Measurements from ENCODE around the gene SPATA6. TPM values are rescaled to one million over a fixed set of nuclear protein-coding genes. Genes with fewer than 3 reads are reported as not detected.
"Not testable (repeated sequence)": the region's sequence is repeated elsewhere in the genome, so short reads cannot be mapped to it uniquely, and the experiment has no call there.

SPATA6 gene
- total and polyA plus RNA-seq, 2 donors (not counting 1 experiment from before 2014, with no cell fraction given) = 6.8 to 8.9 TPM

GRCh38 chr1:48442864-48443619 lies 29.0 kb downstream of the SPATA6 start:
- DNase-seq (ENCODE audit: low read depth in 2 of 2) = no peak
- Histone ChIP-seq H3K36me3 (ENCODE audit: control insufficient read depth, insufficient read depth, low read length) (no peaks in the 10 kb centered on the region), H2AFZ (ENCODE audit: low read length) (no peak overlapping the region), H3K9me3 (ENCODE audit: control insufficient read depth, insufficient read depth, low read depth, low read length) (no peaks in the 10 kb centered on the region), H3K9ac (ENCODE audit: insufficient read depth, low read length) (no peak overlapping the region), H3K27me3 (ENCODE audit: control insufficient read depth, insufficient read depth, low read length) (no peaks in the 10 kb centered on the region), H3K27ac (ENCODE audit: insufficient read depth, low read length) (no peak overlapping the region), H3K4me3 (replicated peaks in 1 of 4; ENCODE audit: control extremely low read depth in 1 of 4, insufficient read depth in 1 of 4, low read depth in 3 of 4, low read length in 4 of 4) (no peak overlapping the region), H3K4me2 (ENCODE audit: extremely low read depth, insufficient read depth, low read length) (no peak overlapping the region), H4K20me1 (ENCODE audit: control insufficient read depth, extremely low read depth, insufficient read depth, low read length) (no peaks in the 10 kb centered on the region), H3K79me2 (ENCODE audit: control insufficient read depth, insufficient read depth, low read length) (no peaks in the 10 kb centered on the region), H3K4me1 (ENCODE audit: control insufficient read depth, extremely low read depth, insufficient read depth, low read length) (no peaks in the 10 kb centered on the region)
- TF ChIP-seq EZH2 (IDR thresholded peaks at IDR 0.05; ENCODE audit: low read length, missing control alignments) (no peak), CTCF (conservative IDR thresholded peaks at IDR 0.05 in 1 of 2, IDR thresholded peaks at IDR 0.05 in 1 of 2; ENCODE audit: low read depth in 1 of 2, low read length in 2 of 2) (no peak)

GRCh38 chr1:48440786-48441185 lies 31.2 kb downstream of the SPATA6 start:
- H3K9ac ChIP-seq (ENCODE audit: insufficient read depth, low read length); H3K4me2 ChIP-seq (ENCODE audit: extremely low read depth, insufficient read depth, low read length); DNase-seq (ENCODE audit: low read depth in 2 of 2); H3K79me2 ChIP-seq (ENCODE audit: control insufficient read depth, insufficient read depth, low read length); H3K4me1 ChIP-seq (ENCODE audit: control insufficient read depth, extremely low read depth, insufficient read depth, low read length); H3K27ac ChIP-seq (ENCODE audit: insufficient read depth, low read length); H3K4me3 ChIP-seq (replicated peaks in 1 of 4; ENCODE audit: control extremely low read depth in 1 of 4, insufficient read depth in 1 of 4, low read depth in 3 of 4, low read length in 4 of 4); H3K9me3 ChIP-seq (ENCODE audit: control insufficient read depth, insufficient read depth, low read depth, low read length); H3K27me3 ChIP-seq (ENCODE audit: control insufficient read depth, insufficient read depth, low read length); H3K36me3 ChIP-seq (ENCODE audit: control insufficient read depth, insufficient read depth, low read length); H4K20me1 ChIP-seq (ENCODE audit: control insufficient read depth, extremely low read depth, insufficient read depth, low read length); H2AFZ ChIP-seq (ENCODE audit: low read length): not testable (repeated sequence)

GRCh38 chr1:48439380-48439779 lies 32.6 kb downstream of the SPATA6 start:
- DNase-seq (ENCODE audit: low read depth in 2 of 2) = no peak
- H3K9ac ChIP-seq (ENCODE audit: insufficient read depth, low read length) = no peak overlapping the region
- no peaks in the 10 kb centered on the region for H3K9me3 ChIP-seq (ENCODE audit: control insufficient read depth, insufficient read depth, low read depth, low read length)
- H2AFZ ChIP-seq (ENCODE audit: low read length) = no peak overlapping the region
- no peaks in the 10 kb centered on the region for H3K4me1 ChIP-seq (ENCODE audit: control insufficient read depth, extremely low read depth, insufficient read depth, low read length)
- no peaks in the 10 kb centered on the region for H3K79me2 ChIP-seq (ENCODE audit: control insufficient read depth, insufficient read depth, low read length)
- H3K4me2 ChIP-seq (ENCODE audit: extremely low read depth, insufficient read depth, low read length) = no peak overlapping the region
- H3K27ac ChIP-seq (ENCODE audit: insufficient read depth, low read length) = no peak overlapping the region
- H3K36me3 ChIP-seq (ENCODE audit: control insufficient read depth, insufficient read depth, low read length) = no peaks in the 10 kb centered on the region
- no peaks in the 10 kb centered on the region for H4K20me1 ChIP-seq (ENCODE audit: control insufficient read depth, extremely low read depth, insufficient read depth, low read length)
- H3K4me3 ChIP-seq (replicated peaks in 1 of 4; ENCODE audit: control extremely low read depth in 1 of 4, insufficient read depth in 1 of 4, low read depth in 3 of 4, low read length in 4 of 4) = no peak overlapping the region
- TF ChIP-seq EZH2 (IDR thresholded peaks at IDR 0.05; ENCODE audit: low read length, missing control alignments) (no peak), CTCF (conservative IDR thresholded peaks at IDR 0.05 in 1 of 2, IDR thresholded peaks at IDR 0.05 in 1 of 2; ENCODE audit: low read depth in 1 of 2, low read length in 2 of 2) (no peak)
- no peaks in the 10 kb centered on the region for H3K27me3 ChIP-seq (ENCODE audit: control insufficient read depth, insufficient read depth, low read length)

GRCh38 chr1:48437379-48437778 lies 34.6 kb downstream of the SPATA6 start:
- H3K4me3 ChIP-seq (replicated peaks in 1 of 4; ENCODE audit: control extremely low read depth in 1 of 4, insufficient read depth in 1 of 4, low read depth in 3 of 4, low read length in 4 of 4); H3K27me3 ChIP-seq (ENCODE audit: control insufficient read depth, insufficient read depth, low read length); H3K27ac ChIP-seq (ENCODE audit: insufficient read depth, low read length); H4K20me1 ChIP-seq (ENCODE audit: control insufficient read depth, extremely low read depth, insufficient read depth, low read length); H3K9me3 ChIP-seq (ENCODE audit: control insufficient read depth, insufficient read depth, low read depth, low read length); H3K79me2 ChIP-seq (ENCODE audit: control insufficient read depth, insufficient read depth, low read length); H3K36me3 ChIP-seq (ENCODE audit: control insufficient read depth, insufficient read depth, low read length); H3K4me2 ChIP-seq (ENCODE audit: extremely low read depth, insufficient read depth, low read length); DNase-seq (ENCODE audit: low read depth in 2 of 2); H2AFZ ChIP-seq (ENCODE audit: low read length); H3K4me1 ChIP-seq (ENCODE audit: control insufficient read depth, extremely low read depth, insufficient read depth, low read length); H3K9ac ChIP-seq (ENCODE audit: insufficient read depth, low read length): not testable (repeated sequence)

GRCh38 chr1:48435312-48436002 lies 36.5 kb downstream of the SPATA6 start:
- DNase-seq (ENCODE audit: low read depth in 2 of 2); H3K4me2 ChIP-seq (ENCODE audit: extremely low read depth, insufficient read depth, low read length); H3K9me3 ChIP-seq (ENCODE audit: control insufficient read depth, insufficient read depth, low read depth, low read length); H2AFZ ChIP-seq (ENCODE audit: low read length); H3K4me3 ChIP-seq (replicated peaks in 1 of 4; ENCODE audit: control extremely low read depth in 1 of 4, insufficient read depth in 1 of 4, low read depth in 3 of 4, low read length in 4 of 4); H4K20me1 ChIP-seq (ENCODE audit: control insufficient read depth, extremely low read depth, insufficient read depth, low read length); H3K79me2 ChIP-seq (ENCODE audit: control insufficient read depth, insufficient read depth, low read length); H3K4me1 ChIP-seq (ENCODE audit: control insufficient read depth, extremely low read depth, insufficient read depth, low read length); H3K9ac ChIP-seq (ENCODE audit: insufficient read depth, low read length); H3K27ac ChIP-seq (ENCODE audit: insufficient read depth, low read length); H3K36me3 ChIP-seq (ENCODE audit: control insufficient read depth, insufficient read depth, low read length); H3K27me3 ChIP-seq (ENCODE audit: control insufficient read depth, insufficient read depth, low read length): not testable (repeated sequence)

Measured in fibroblast of lung (primary cell).